Adipose tissue (tissue), 3 donors: Measurements from ENCODE around the gene CTU2. TPM values are rescaled to one million over a fixed set of nuclear protein-coding genes. Genes with fewer than 3 reads are reported as not detected.

Experiments used
- H3K27ac ChIP-seq: one replicate; pipeline ENCODE4 v1.5.1; 2013; ENCODE audit warnings: low read depth, low read length
- WGBS, 3 donors: extraction: QIAGEN DNeasy Blood & Tissue Kit; methylation state at CpG; one replicate each; pipeline ENCODE4 v1.1.7; 2013; 5-methylcytosine and 5-hydroxymethylcytosine counted together
- polyA plus RNA-seq, 3 donors: library from polyadenylated mRNA; stranded (reverse); fragments of 200-250 nt; gene quantifications; one replicate each; pipeline ENCODE4 v1.2.3, GENCODE V29; 2013
- donor health status: healthy with polysubstance abuse.
- donor health status: Bipolar disorder and iron deficiency.
- donor health status: healthy.

Gene CTU2
- polyA plus RNA-seq, 3 donors: 9.5 to 19.3 (median 17.3) TPM

DNA sequence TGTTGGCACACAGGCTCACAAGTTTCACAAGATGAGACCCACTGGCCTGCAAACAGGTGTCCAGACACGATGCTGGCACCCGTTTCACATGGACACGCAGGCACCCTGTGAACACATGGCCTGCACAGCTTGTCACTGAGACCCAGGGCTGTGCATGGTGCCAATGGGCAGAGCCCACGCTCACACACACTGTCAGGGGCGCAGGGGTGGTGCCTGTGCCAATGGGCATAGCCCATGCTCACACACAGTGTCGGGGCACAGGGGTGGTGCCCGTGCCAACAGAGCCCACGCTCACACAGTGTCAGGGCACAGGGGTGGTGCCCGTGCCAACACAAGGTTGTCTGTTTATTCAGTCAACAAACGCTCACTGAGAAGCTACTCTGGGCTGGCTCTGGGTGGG lies 29.3 kb downstream of the CTU2 start:
- no peak overlapping the region for H3K27ac ChIP-seq
- 83 to 94% (median 91%) methylated on average over 10 of the region's 10 CpGs for WGBS, 3 donors

DNA sequence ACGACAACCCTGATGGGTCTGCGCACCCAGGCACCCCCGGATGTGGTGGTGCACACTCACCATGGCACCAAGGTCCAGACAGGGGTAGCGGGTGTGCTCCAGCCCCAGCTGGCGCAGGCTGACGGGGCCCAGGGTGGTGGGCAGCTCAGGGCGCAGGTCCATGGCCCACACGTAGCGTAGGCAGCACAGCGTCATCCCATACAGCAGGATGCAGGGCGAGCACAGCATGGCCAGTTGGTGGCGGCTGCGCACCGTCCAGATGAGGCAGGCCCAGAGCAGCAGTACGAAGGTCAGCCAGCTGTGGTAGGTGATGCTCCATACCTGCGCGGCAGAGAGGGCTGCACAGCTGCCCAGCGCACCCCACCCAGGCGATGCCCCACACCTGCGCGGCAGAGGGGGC lies 29.8 kb downstream of the CTU2 start:
- H3K27ac ChIP-seq: no peak overlapping the region
- WGBS, 3 donors: 86 to 97% (median 92%) methylated on average over 15 to 21 of the region's 21 CpGs

DNA sequence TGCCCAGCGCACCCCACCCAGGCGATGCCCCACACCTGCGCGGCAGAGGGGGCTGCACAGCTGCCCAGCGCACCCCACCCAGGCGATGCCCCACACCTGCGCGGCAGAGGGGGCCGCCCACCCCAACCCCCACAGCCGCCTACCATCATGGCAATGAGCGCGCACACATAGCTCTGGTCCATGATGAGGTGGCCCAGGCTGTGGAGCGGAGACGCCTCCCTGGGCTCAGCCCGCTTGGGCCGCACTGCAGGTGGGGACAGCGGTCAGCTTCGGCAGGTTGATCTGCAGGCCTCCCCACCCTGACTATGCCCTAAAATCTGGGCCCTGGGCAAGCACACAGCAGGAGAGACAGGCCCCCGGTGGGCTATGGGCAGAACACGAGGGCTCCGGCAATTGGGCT lies 30.2 kb downstream of the CTU2 start:
- 85 to 97% (median 96%) methylated on average over 17 to 19 of the region's 21 CpGs for WGBS, 3 donors
- H3K27ac ChIP-seq: no peak overlapping the region

DNA sequence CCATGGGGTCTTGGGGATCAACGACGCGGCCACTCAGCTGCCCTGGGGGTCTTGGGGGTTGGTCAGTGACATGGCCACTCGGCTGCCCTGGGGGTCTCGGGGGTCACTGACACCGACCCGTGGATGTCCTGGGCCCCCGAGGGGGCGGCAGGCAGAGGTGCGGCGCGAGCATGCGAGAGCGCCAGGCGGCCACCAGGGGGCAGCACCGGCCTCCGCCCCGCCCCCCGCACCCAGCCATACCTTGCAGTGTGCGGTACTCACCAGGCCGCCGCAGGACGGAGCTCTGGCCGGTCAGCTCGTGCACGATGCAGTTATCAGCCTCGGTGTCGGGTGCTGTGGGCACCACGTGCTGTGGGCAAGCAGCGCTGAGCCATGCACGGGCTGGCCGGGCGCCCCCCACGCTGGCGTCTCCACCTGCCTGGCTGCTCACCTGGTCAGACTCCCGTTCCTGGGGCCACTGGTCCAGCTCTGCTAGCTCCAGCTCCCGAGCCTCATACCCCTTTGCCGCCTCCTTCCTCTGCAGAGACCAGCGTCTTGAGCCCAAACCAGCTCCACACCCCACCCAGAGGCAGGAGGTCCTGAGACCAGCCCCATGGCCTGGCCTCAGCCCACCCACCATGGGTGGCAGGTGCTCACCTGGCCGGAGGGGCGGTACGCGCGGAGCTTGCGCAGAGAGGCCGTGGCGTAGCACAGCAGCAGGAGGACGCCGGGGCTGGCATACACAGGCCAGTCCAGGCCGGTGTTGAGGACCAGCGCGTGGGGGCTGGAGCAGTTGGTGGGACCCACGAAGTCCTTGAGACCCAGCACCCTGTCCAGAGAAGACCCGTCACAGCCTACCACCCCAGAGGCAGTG lies 31.2 kb downstream of the CTU2 start:
- WGBS, 3 donors: 38 to 44% (median 44%) methylated on average over 43 to 54 of the region's 54 CpGs
- H3K27ac ChIP-seq: no peak overlapping the region

DNA sequence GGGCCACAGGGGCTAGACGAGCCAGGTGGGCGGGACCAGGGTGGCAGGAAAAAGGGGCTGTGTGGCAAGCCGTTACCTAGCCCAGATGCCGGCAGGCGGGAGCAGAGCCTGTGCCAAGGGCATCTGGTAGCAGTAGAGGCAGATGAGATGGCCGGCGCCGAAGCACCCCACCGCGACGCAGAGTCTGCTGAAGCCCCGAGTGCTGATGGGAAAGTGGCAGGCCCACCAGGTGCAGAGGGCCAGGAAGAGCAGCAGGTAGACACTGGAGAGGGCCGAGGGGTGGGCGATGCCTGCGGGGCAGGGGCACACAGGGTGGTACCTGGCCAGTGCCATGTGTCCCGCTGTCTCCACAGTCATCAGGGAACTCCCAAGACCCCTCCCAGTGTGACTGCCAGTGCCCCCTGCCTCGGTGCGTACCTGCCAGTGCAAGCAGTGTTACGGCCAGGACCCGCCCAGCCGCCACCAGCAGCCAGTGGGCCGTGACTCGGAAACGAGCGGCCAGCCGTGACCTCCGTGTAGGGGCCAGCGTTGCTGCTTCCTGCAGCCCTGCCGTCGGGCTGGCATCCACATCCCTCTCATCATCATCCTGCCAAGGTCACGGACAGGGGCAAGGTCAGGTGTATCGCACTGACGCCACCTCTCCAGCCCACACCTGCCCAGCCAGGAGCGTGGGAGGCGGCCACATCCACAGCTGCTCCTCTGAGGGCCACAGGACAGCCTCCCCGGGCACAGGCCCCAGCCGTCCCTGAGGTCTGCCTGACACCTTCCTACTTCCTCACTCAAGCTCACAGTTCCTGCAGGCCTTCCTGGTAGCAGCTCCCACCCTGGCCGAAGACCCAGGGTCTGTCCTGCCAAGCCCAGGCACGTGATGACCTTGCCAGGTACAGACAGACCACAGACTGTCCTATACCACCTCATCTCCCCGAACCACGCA lies 32.1 kb downstream of the CTU2 start:
- no peak overlapping the region for H3K27ac ChIP-seq
- 82 to 87% (median 84%) methylated on average over 39 to 41 of the region's 41 CpGs for WGBS, 3 donors

DNA sequence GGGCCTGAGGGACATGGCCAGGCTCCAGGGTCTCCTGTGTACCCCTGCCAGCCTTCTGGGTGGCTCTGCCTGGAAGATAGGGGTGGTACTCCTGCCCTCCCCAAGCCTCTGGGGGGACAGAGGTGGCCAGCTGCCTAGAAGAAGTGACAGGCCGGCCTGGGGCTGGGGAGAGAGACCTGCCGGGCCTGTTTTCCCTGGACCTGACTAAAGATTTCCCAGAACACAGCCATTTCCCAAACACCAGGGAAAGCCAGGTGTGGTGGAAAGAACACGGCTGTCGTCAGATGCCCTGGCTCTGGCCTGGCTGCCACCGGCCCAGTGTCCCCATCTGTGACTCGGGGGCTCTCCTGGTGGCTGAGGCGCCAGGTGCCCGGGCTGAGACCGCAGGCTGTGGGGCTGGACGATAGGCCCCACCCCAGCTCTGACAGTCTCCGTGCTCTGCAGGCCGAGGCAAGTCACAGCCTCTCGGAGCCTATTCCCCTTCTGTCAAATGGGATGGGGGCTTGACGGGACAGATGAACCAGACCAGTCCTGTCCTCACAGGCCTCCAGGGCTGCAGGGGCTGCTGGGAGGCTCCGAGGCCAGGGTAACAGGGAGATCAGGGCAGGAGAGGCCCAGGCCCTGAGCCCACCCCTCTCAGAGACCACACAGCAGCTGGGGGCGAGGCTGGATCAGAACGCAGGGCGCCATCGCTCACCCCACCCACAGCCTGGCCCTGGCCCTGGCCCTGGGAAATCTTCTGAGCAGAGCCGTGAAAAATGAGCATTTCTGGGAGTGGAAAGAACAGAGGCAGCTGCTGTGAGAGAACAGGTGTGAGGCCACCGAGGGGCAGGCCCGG lies 33.1 kb downstream of the CTU2 start:
- H3K27ac ChIP-seq: no peak overlapping the region
- 88 to 93% (median 88%) methylated on average over 22 of the region's 22 CpGs for WGBS, 3 donors

DNA sequence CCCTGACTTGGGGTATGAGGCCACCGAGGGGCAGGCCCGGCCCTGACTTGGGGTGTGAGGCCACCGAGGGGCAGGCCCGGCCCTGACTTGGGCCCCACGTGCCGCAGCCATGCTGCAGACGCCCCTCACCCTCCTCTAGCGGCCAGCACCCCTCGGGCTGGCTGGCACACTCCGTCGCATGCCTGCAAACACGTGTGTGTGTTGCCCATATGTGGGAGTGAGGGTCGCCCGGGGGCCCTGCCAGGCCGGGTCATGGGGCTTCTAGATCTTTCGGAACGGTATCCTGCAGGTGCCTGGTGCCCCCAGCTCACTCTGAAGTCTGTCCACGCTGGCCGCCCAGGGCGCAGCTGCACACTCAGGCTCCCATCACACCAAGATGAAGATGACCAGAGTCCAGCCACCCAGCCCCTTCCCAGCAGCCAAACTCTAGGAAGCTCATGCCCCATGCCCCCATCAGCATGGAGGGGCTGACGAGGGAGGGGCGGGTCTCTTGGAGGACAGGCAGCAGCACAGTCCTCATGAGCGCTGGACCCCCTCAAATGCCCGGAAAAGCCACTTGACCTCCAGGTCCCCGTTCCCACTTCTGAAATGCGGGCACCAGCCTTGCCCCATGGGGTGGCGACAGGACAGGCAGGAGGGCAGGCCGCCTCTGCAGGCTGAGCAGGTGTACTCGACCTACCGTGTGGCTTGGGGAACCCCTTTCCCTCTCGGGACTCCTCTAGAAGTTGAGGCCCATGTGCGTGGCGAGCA lies 33.8 kb downstream of the CTU2 start:
- WGBS, 3 donors: 87 to 93% (median 92%) methylated on average over 31 to 33 of the region's 33 CpGs
- H3K27ac ChIP-seq: no peak overlapping the region

DNA sequence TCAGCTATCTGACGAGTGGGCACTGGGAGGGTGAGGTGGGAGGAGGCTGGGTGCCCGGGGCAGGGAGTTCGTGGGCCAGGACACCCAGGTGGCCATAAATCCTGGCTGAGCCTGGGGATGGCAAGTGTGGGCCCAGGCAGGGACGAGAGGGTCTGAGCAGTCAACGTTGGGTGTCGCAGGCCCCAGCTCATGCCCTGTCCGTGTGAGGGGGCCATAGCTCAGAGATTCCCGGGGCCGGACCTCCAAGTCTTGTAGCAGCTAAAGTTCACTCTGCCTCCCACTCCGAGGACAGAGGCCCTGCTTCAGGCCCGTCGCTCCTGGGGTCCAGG lies 34.4 kb downstream of the CTU2 start:
- WGBS, 3 donors: 88 to 92% (median 91%) methylated on average over 11 to 12 of the region's 12 CpGs
- H3K27ac ChIP-seq: no peak overlapping the region

DNA sequence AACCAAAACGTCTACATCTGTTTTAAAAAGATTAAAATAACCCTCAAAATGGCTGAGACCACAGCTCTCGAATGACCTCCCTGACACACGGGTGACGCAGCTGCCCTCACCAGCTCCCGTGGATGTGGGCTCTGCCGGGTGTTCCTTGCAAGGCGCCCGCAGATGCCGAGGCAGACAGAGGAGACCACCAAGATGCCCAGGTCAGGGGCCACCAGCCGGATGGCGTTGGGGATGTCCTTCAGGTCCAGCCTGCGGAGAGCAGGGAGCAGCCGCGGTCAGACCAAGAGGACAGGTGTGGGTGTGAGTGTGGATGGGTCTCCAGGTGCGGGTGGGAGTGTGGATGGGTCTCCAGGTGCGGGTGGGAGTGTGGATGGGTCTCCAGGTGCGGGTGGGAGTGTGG lies 35.1 kb downstream of the CTU2 start:
- 88 to 92% (median 90%) methylated on average over 14 to 17 of the region's 17 CpGs for WGBS, 3 donors
- H3K27ac ChIP-seq: no peak overlapping the region

DNA sequence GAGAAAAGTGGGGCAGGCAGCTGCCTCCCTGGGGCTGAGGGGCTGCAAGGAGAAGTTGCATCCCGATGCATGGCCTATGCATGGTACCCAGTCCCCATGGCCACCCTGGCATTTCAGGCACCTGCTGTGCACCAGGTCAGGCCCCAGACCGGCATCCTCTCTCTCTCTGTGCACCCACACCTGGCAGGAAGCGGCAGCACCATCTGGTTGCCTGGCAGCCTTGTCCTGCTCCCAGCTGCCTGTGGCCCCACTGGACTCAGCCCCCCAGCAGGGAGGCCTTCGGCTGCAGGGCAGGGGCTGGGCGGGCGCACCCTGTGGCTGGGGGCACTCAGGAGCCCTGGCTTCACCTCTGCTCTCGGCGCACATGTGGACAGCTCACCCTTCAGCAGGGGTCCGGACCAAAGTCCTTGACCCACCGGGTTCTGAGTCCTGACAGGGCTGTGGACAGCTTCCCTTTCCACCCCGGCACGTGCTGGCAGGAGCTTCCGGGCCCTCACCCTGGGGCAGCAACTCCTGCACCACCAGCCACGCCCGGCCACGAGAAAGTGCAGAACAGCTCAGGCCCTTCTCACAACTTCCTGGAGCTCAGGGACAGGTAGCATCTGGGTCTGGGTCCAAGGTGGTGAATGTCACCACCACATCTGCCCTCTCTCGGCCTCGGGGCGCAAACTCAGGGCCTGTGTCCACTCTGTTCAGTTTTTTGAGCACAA lies 36.7 kb downstream of the CTU2 start:
- H3K27ac ChIP-seq: no peak overlapping the region
- 83 to 87% (median 85%) methylated on average over 17 to 19 of the region's 19 CpGs for WGBS, 3 donors

DNA sequence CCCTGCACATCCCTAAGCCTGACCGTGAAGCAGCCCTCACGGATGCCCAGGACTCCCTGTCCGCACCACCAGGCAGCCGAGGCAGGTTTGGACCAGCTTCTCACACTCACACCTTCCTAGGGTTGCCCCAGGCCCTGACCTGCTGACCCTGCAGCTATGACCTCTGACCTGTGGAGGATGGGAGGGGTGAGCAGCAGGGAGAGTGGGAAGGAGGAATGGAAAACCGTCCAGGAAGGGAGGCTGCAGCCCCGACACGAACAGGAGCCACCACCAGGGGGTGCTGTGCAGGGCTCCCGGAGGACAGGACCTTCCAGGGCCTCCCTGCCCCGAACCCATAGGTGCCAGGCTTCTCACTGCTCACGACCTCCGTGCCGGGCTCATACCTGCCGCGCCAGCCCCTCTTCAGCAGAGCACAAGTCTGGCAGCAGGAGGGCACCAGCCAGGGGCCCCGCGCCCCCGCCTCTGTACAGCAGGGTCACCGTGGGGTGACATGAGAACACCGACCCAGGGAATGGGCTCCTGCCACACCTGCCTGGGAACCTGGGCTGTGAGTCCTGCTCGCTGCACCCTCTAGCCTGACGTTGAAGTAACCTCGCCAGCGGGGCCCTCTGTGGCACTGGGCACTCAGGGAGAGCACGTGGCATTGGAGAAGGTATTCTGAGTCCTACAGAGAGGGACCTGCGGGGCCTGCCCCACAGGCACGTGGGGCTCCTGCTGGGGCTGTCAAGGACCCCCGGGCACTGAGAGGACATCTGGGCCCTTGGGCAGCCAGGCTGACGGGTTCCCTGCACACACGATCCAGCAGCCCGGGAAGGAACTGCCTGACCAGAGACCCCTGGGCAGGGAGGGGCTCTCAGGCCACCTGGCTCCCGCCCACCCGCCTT lies 37.6 kb downstream of the CTU2 start:
- H3K27ac ChIP-seq: no peak overlapping the region
- 49 to 65% (median 59%) methylated on average over 32 of the region's 32 CpGs for WGBS, 3 donors

DNA sequence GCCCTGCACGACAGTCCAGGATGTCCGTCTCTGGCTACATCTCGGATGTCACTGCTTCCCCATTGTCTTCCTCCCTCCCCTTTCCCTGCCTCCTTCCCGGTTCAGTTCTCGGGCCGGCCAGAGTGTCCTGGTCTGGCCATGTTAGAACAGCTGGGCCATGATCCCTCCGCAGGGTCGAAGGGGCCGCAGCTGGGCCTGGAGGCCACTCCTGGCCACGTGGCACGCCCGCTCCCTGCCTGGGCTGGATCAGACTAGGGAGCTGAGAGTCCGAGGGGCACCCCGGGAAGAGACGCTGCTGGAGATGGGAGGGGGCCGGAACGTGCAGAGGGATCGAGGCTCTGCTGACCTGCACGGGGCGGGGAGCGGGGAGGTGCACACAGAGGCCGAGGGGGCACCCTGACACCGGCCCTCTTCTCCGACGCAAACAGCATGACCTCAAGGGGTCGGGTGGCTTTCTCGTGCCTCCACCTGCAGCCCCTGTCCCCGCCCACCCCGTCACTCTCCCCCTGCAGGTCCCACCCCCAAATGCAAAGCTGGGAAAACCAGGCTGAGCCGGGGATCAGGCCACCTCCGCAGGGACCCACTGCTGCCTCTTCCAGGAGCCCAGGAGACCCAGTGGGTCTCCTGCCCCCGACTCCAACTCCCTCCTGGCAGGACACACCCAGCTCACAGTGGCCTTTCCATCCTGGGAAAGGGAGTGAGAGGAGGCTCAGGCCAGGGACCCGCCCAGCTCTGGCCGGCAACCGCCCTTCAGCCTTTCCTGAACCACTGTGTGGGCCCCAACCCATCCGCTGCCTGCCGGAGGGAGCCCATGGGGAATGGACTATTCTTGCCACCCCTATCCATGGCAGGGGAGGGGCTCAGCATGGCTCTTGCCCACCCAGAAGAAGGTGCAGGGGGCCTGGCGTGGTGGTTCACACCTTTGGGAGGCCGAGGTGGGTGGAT lies 38.5 kb downstream of the CTU2 start:
- 56 to 61% (median 57%) methylated on average over 34 to 39 of the region's 39 CpGs for WGBS, 3 donors
- H3K27ac ChIP-seq: no peak overlapping the region

DNA sequence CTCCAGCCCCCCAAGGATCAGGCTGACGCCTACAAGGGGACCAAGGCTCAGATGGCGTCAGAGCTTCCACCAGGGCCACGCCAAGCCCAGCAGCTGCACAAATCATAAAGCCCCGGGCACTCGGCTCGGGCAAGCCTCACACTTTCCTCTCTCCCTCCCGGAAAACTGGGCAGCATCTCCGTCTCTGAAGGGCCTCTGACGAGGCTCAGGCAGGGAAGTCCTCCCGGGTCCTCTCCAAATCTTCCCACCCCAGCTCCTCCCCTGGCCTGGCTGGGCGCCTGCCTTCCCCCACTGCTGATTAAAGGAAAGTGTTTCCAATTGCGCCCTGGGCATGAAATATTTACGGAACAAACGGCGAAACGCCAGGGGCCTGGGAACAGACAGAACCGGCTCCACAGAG lies 40.2 kb downstream of the CTU2 start:
- H3K27ac ChIP-seq: no peak overlapping the region
- 33 to 50% (median 48%) methylated on average over 17 of the region's 17 CpGs for WGBS, 3 donors

DNA sequence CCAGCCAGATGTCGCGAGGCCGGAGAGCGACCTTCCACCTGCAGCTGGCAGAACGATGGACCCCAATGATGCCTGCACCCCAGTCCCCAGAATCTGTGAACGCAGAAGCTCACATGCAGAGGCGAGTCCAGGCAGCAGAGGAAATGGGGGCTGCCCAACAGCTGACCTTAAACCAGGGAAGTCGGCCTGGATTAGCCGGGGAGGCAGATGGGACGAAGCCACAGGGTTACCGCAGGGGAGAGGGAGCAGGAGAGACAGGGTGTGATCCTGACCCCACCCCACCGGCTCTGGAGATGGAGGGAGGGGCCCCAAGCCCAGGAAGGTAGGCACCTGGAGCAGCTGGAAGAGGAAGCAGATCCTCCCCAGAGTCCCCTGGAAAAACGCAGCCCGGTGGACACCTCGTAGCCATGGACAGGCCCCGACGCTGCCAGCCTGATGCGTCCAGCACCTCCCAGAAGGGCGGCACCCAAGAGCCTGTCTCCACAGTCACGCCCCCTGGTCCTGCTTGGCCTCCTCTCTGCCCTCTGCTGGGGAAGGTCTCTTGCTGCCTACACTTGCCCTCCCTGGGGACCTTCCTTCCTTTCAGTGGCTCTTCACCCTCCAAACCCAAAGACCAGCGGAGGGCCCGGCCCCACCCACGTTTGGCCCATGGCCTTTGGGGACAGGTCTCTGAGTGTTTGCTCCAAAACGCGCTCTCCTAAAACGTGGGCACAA lies 41.4 kb downstream of the CTU2 start:
- no peak overlapping the region for H3K27ac ChIP-seq

DNA sequence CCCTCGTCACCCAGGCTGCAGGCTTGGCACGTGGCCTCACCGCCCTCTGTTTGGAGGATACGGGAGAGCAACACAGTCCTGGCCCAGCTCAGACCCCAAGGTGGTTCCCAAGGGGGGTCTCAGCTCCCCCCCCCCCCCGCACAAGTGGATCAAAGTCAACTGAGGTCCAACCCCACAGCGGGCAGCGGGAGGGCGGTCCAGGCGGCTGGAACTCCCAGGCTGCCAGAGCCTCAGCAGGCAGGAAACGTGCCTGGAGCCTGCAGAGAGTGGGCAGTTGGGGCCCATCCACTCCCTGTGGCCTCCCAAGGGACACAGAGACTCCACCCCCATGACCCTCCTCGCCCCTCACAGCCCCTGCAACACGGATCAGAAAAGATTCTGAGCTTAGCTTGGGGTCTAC lies 42.1 kb downstream of the CTU2 start:
- H3K27ac ChIP-seq: no peak overlapping the region
- WGBS, 3 donors: 82 to 89% (median 86%) methylated on average over 11 to 12 of the region's 12 CpGs

More for the DNA sequence above, 41.4 kb downstream of the CTU2 start:
- WGBS, 3 donors: 68 to 86% (median 83%) methylated on average over 25 to 26 of the region's 26 CpGs
